Measurements from ENCODE around the gene PLSCR4.

GRCh38 chr3:146262371-146263110 lies 11.6 kb upstream of the PLSCR4 start:
- TF ChIP-seq CTCF (conservative IDR thresholded peaks at IDR 0.05; ENCODE audit: low read length) (no peak), EZH2phosphoT487 (IDR thresholded peaks at IDR 0.05; ENCODE audit: borderline replicate concordance, low read depth, low read length) (no peak)

Data from OCI-LY7 (cell line).